Measurements from ENCODE around the gene GFRA1.

Gene GFRA1

DNA sequence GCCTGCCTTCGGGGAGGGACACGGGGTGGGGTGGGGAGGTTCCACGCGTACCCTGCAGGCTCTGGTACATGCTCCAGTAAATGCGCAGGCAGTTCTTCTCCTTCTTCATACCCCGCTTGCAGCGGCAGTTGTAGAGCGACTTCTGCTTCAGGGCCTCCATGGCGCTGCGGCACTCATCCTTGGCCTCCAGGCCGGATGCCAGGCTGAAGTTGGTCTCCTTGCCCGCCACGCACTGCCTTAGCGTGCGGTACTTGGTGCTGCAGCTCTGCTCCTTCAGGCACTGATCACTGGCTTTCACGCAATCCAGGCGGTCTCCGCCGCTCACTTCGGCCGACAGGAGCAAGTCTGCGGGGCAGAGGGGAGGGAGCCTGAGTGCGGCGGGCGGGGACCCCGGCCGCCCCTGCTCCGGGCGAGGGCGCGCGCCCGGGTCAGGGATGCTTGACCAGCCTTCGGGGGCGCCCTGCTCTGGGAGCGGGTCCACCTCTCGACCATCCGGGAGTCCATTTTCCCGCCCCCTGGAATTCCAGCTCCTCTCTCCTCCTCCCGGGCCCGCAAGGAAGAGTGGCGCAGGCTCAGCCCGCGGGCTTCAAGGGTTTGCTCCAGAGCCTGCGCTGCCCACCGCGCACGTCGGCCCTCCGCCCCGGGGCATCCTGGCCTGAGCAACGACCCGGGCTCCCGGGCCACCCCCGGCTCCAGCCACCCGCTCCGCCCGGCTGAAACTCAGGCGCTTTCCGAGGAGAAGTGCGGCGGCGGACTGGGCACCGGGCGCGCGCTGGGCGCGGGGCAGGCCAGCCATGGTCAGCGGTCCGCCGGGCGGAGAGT lies 2.0 kb downstream of the GFRA1 start:
- no peak for DNase-seq (ENCODE audit: low read depth, low spot score)

DNA sequence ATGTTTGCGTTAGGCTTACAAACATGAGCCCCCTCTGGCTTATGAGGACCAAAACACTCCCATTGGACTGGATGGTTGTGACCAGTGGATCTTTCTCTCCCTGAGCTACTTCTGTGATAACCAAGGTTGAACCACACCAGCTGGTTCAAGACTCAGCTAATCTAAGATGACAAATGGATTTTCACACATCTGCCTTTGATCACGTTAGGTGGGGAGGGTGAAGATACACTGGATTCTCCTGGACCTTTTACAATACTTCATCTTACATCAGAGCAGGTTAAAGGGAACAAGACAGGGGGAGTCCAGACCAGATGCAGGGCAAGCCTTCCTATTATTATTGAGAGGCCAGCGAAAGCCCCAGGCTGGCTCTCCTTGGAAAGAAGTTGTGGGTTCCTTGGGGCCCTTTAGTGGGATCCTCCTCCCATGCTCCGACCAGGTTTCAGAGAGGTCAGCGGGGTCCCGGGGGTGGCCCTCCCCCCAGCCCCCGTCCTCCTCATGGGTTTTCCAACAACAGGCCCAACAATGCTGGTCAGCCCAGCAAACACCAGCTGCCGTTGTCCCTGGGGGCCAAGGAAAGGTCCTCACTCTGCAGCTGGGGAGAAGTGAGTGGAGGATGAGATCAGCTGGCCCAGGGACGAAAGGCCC lies 2.8 kb downstream of the GFRA1 start:
- no peak for DNase-seq (ENCODE audit: low read depth, low spot score)

DNA sequence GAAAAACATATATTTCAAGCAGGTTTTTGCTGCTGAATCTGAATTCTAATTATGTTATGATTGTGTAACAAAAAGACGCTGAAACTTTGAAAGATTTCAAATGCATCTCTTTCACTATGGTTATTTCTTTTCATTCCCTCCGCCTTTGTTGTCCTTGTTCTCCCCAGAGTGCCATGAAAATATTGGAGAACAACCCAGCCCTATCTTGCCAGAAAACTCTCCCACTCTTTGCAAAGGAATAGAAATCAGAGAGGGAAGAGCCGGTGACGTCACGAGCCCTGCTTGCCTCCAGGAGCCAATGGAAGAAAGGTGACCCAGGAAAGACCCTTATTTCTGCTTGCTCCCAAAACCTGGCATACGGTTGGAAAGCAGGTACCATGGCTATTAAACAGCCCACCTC lies 3.4 kb downstream of the GFRA1 start:
- DNase-seq (ENCODE audit: low read depth, low spot score): no peak

DNA sequence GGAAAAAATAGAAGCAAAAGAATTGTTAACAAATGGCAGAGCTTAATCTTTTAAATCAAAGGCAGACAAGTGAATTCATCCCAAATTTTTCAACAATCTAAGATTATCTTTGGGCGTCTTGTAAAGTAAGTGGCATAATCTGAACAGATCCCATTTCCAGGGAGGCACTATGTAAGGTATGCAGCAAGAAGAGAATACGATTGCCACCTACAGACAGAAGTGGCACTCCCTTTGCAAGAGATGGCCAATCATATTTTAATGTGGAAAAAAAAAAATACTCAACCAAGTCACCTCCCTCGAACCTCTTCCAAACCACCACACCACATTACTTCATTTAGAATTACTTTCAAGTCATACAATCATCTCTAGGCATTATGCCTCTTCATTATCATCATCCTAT lies 4.0 kb downstream of the GFRA1 start:
- no peak for DNase-seq (ENCODE audit: low read depth, low spot score)

DNA sequence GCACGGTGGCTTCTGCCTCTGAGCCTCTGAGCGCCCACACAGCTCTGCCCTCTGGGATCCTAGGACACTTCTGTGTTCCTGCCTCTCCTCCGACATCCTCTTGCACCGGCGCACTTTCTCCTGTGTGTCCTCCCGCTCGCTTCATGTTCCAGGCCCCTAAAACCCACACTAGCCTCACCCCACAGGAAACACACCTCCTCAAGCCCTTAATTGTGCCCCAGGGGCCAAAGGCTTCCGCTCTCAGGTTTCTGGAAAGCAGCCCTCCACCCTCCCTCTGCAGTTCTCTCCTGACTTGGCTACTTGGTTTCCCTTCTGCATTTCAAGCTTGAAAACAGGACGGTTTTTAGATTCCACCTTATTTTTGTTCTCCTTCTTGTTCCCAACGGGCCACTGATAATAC lies 7.3 kb downstream of the GFRA1 start:
- no peak for DNase-seq (ENCODE audit: low read depth, low spot score)

DNA sequence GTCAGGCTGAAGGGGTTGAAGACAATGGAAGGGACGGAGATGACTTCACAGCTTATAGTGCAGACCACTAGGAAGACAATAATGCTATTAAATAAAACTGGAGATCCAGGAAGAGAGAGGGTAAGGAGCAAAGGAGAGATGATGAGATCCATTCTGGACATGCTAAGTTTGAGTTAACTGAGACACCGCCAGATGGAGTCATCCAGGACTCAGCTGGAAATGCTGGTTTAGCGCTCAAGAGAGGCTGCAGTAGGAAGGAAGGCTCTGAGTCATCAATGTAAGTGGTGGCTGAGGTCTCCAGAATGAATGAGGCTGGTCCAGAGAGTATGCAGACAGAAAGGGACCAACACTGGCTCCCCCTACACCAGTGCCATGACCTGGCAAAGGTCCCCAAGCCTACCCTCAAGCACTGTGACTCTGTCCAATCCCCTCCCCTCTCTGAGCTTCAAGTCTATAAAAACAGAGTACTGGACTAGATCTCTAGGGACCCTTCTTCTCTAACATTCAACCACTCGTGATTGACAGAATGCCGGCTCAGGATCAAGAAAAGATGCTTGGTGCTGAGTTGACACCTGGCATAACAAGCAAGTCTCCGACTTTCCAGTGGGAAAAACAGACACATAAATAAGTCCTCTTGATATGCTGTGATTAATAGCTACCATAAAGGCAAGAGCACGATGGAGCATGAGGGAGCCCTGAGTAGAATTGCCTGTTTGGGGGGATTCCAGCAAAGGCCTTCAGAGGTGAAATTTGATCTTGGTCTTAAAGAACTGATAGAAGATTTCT lies 8.9 kb downstream of the GFRA1 start:
- DNase-seq (ENCODE audit: low read depth, low spot score): no peak

DNA sequence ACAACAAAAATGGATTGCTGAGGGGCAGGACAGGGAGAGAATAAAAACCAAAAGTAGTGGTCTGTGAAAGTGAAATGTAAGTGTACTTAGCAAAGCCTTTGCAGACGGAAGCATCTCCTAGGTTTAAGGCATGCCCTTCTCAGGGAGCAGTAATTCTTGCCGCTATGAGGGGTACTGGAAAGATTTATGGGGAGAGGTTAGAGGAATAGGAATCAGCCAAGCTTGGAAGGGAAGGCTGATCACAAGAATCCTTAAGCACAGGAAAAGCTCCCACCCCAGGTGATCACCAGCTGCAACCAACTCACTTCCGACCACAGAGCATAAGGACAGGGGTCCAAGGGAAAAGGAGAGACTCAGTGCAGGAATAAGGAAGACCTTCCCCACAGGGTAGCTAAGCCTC lies 10.3 kb downstream of the GFRA1 start:
- no peak for DNase-seq (ENCODE audit: low read depth, low spot score)

DNA sequence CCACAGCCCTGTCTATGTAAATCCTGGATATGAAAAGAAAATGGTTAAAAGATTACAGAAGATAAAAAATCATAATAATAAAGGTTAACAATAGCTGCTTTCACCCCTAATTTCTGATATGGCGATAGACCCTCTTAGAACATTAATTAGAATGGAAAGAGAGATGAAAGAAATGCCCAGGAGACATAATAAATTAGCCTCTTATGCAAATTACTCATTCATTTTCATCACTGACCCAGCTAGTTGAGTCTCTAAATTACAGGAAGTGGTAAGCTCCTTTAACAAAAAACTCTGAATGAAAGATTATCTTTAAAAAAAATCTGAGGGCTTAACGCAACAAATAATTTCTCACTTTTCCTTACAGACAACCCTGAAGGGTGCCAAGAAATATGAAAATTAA lies 12.4 kb downstream of the GFRA1 start:
- DNase-seq (ENCODE audit: low read depth, low spot score): no peak

DNA sequence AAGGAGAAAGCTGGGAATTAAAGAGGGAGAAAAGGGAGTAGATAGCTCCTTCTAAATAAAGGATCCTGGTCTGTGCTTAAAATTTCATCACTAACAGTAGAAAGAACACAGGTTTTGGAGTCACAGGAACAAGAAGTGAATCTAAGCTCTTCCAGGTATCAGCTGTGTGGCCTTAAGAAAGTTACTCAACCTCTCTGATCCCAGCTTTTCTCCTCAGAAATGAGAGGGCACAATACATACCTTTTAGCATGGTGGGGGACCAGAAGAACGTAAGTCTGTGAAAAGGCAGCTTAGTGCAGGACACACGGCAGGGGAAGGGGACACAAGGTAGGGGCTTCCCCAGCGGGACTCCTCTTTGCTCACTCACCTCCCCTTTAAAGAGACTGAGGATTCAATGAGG lies 13.4 kb downstream of the GFRA1 start:
- no peak for DNase-seq (ENCODE audit: low read depth, low spot score)

DNA sequence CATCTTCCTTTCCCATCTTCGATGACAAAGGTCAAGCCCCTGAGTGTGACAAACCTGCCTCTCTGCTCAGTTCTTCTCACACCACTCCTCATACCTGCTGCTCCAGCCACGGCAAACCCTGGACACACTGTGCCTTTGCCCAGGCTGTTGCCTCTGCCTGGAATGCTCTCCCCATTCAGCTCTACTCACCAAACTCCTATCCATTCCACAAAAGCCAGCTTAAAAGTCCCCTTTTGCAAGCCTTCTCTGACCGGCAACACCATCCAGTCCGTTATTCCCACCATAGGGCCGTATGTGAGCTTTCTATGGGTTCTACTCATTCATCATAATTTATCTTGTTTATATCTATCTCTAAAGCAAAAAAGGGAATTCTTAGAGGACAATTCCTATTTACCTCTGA lies 15.2 kb downstream of the GFRA1 start:
- no peak for DNase-seq (ENCODE audit: low read depth, low spot score)

DNA sequence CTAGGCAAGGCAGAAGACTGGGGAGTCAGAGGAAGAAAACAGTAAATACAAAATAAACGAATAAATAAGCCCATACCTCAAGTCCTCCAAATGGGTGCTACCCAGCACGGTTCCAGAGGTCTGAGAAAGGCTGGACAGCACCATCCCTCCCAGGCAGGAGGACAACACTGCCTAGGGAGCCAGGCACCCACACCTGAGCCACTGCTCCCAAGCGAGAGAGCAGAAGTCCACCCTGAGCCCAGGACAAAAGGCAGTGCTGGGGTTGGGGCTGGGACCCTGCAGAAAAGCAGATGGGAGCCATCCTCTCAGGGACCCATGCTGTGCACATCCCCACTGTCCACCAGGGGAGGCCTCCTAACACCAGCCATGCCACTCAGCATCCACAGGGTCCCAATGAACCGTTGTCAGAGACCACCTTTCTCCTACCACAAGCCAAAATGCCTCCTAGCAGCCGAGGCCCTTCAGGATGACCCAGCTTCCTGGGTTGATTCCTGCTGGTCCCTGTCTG lies 16.2 kb downstream of the GFRA1 start:
- no peak for DNase-seq (ENCODE audit: low read depth, low spot score)

DNA sequence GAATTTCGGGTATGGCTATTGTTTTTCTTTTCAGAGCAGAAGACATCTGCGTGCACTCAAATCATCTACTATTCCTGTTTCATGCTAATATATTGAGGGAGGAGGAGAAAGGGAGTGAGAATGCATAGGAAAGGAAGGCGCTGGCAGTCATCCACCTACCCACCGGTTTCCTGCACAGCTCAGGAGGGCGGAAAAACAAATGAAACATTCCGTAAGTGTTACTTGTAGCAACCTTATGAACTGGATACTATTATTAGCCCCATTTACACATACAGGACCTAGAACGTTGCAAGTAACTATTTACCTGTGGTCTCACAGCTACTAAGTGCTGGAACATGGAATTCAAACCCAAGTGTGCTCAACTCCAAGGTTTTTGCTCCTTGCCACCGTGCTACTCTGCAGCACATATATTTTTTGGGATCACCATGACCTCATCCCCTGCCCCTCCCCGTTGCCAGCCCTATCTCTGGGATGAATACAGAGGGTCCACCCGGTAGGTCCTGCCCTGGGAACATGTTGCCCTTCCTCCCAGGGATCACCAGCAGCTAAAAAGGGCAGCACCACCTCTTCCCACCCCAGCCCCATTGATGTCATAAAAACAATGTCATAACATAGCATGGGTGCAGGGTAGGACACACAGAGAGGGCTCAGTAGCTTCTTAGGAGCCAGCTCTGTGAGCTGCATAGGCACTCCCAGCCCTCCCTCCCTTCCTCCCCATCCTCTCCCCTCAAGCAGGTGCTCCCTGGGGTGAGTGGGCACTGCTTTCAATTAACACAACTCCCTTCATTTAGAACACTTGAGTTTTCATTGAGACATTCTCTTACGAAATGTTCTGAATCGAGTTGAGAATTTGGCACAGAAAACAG lies 16.9 kb downstream of the GFRA1 start:
- DNase-seq (ENCODE audit: low read depth, low spot score): no peak

DNA sequence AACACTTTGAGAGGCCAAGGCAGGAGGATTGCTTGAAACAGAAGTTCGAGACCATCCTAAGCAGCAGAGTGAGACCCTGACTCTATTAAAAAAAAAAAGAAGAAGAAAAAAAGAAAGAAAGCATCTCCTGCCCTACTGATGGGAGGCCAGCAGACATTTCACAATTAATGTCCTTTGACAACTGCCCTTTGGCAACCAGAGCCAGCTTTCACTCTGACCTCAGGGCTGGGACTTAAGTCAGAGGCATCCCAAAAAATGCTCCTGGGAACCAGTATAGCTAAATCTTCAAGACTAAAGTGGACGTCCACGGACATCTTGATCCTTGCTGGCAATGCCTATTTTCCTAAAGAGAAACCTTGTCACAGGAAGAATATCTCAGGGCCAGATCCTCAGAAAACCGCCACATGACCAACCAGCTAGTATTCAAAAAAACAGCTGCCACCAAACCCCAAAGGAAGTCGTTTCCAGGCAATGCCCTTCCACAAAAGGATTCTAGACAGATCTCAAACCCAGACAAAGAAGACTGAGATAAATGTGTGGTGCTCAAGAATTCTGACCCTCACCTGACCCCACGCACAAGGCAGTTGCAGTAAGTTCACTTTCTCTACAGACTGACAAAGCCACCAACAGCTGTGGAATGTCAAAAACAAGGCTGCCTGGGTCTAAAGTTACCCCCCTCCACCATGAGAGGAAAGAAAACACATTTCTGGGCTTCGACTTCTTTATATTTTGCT lies 18.4 kb downstream of the GFRA1 start:
- no peak for DNase-seq (ENCODE audit: low read depth, low spot score)

DNA sequence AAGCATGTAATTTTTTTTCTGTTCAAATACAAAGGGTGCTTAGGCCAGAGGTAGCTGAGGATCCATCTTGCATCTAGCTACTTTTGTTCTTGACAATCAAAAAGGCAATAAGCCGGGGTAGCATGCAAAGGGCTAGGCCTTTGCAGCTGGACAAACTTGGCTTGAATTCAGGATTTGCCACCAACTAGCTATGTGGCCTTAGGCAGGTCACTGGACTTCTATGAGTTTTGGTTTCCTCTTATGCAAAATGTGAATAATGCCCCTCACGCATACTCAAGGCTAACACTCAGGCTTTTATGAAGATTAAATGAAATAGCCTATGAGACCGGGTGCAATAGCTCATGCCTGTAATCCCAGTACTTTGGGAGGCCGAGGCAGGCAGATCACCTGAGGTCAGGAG lies 19.3 kb downstream of the GFRA1 start:
- no peak for DNase-seq (ENCODE audit: low read depth, low spot score)

DNA sequence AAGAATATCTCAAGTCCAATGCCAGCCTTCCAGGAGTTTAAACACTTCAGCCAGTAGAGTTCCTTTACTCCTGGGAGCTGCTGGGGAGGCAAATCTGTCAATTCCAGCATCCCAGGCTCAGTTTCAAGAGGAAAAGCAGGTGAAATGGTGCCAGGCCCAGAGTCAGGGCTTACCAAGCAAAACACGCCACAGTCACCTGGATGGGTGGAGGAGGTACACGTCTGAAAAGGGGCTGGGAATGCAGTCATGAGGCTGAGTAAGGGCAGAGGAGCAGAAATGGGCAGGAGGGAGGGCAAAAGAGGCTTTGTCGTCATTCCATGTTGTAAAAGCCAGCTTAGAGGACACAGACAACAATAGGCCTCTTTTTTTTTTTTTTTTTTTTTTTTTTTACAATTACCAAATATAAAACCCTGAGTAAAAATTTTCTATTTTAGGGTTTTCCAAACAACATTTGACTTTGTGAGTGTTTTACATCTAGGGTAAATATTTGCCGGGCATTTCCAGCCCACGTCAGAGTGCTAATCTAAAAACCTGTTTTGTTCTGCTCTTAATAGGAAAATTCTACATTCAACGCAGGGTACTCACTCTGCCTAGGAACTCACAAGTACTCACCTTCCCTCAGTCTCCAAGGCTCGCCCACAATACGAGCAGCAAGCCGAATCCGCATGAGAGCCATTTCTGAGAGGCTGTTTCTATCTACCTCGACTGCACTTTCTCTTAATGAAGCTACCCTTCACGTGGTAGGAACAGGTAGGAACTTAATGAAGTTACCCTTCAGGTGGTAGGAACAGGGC lies 21.2 kb downstream of the GFRA1 start:
- no peak for DNase-seq (ENCODE audit: low read depth, low spot score)

DNA sequence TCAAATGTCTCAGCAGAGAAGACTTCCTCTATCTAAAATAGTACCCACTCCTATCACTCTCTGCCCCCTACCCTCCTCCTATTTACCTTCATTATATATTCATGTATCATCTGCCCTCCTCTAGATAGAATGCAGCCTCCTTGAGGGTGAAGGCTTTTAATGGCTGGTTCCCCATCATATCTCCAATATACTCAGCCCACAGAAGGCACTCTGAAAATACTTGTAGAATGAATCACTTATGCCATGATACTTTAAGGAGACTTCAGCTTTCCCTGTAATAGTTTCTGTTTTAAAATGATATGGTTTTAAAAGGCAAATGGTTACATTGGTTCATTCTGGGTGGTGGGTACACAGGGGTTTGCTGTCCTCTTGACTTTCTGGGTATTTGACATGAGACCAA lies 25.3 kb downstream of the GFRA1 start:
- no peak for DNase-seq (ENCODE audit: low read depth, low spot score)

DNA sequence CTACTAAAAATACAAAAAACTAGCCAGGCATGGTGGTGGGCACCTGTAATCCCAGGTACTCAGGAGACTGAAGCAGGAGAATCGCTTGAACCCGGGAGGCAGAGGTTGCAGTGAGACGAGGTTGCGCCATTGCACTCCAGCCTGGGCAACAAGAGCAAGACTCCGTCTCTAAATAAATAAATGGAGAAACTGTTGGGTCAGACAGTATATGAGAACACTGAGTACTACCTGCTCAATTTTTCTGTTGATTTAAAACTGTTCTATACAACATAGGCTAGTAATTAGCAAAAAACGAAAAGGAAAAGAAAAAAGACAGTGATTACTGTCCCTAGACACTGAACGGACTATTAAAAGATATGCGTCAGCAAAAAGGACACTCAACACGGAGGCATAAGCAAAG lies 26.7 kb downstream of the GFRA1 start:
- no peak for DNase-seq (ENCODE audit: low read depth, low spot score)

DNA sequence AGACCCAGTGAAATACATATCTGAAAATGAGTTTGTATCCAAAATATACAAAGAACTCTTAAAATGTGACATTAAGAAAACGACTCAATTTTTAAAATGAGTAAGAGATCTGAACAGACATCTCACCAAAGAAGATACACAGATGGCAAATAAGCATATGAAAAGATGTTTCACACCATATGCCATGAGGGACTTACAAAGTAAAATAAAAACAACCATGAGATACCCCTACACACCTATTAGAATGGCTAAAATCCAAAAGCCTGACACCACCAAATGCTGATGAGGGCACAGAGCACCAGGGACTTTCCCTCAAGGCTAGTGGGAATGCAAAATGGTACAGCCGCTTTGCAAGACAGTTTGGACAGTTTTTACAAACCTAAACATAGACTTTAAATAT lies 27.9 kb downstream of the GFRA1 start:
- DNase-seq (ENCODE audit: low read depth, low spot score): no peak

DNA sequence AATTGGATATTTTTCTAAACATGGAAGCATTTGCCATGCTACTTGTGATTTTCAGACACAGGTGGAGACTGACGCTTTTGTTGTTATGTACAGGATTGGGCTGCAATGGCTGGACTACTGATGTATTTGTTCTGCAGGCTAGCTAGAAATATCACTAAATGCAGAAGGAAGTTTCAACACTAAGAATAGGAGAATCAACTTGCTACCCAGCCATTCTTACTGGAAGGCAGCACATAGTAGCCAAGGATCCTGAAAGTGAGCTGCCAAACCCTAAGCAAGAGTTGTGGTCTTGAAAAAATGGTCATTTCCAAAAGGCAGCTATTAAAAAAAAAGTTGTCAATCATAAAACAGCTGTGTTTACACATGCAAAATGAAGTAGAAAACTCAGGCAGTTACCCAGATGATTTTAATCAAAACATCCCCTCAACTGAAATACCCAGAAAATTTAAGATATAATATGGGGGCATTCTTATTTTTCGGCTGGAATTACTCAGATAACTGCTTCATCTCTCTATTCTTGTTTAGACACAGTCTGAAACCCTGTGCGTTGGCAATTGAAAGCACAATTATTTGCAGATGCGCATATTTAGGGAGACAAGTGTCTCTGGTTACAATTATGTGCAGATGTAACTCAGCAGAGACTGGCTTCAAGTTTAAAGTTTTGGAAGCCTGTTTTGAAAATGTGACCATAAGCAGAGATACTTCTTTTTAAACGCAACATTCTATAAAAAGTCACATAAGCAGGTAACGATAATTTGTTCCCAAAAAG lies 31.2 kb downstream of the GFRA1 start:
- DNase-seq (ENCODE audit: low read depth, low spot score): no peak

Data from smooth muscle cell of the brain vasculature (primary cell).